HepG2 (cell line): ENCODE data around the gene SSNA1. TPM values are rescaled to one million over a fixed set of nuclear protein-coding genes. Genes with fewer than 3 reads are reported as not detected.

ENCODE experiments used
- NR3C1 ChIP-seq: sonication (generic); formaldehyde crosslinking; IDR thresholded peaks from 2 replicates; pipeline ENCODE4 v1.4.0; 2020; ENCODE audit warnings: missing genetic modification reagents
- REPIN1 ChIP-seq: sonication (generic); formaldehyde crosslinking; IDR thresholded peaks from 2 replicates; pipeline ENCODE4 v1.8.0; 2022; ENCODE audit warnings: missing genetic modification reagents, low read depth, mild to moderate bottlenecking, borderline replicate concordance
- TBX2 ChIP-seq: sonication (generic); formaldehyde crosslinking; IDR thresholded peaks from 2 replicates; pipeline ENCODE4 v1.5.0; 2020; ENCODE audit warnings: missing genetic modification reagents, mild to moderate bottlenecking, borderline replicate concordance
- TCF7 ChIP-seq: sonication (generic); IDR thresholded peaks from 2 replicates; pipeline ENCODE4 v1.6.1; 2016; ENCODE audit warnings: antibody characterized with exemption, low read depth
- ZNF256 ChIP-seq: sonication (generic); formaldehyde crosslinking; conservative IDR thresholded peaks from 2 replicates; pipeline ENCODE4 v1.4.0; 2020; ENCODE audit warnings: missing genetic modification reagents
- ZNF577 ChIP-seq: sonication (generic); formaldehyde crosslinking; IDR thresholded peaks from 2 replicates; pipeline ENCODE4 v1.4.0; 2020; ENCODE audit warnings: mild to moderate bottlenecking, low read depth, missing genetic modification reagents, borderline replicate concordance
- ZNF678 ChIP-seq: sonication (generic); formaldehyde crosslinking; IDR thresholded peaks from 2 replicates; pipeline ENCODE4 v1.4.0; 2020; ENCODE audit warnings: mild to moderate bottlenecking, missing genetic modification reagents
- ZNF850 ChIP-seq: sonication (generic); formaldehyde crosslinking; conservative IDR thresholded peaks from 2 replicates; pipeline ENCODE4 v1.9.0; 2021; ENCODE audit warnings: mild to moderate bottlenecking, missing genetic modification reagents
- polyA plus RNA-seq, 8 experiments: library from polyadenylated mRNA; depleted of rRNA in 3 of 8; stranded (reverse) in 7 of 8; unstranded in 1 of 8; fragments of >200 nt; fragmentation: Illumina TruSeq in 4 of 8; extraction: Trizol in 4 of 8; gene quantifications; 2 replicates each; pipeline versions ENCODE4 v1.2.1 to v1.2.3, GENCODE V29; 2011 to 2016; ENCODE audit warnings: low read depth in 4 of 8, missing spikeins in 1 of 8, mixed read lengths in 1 of 8; ENCODE audit not compliant: insufficient read depth in 1 of 8
- total RNA-seq, 5 experiments: library from RNA; depleted of rRNA; stranded (reverse); fragments of >200 nt; fragmentation: Illumina TruSeq; extraction: Trizol; gene quantifications; 2 replicates each; pipeline ENCODE4 v1.2.3, GENCODE V29; 2016; ENCODE audit warnings: low read depth in 1 of 5
- TF ChIP-seq, protein P1 (sequence below): sonication (generic); formaldehyde crosslinking; IDR thresholded peaks from 2 replicates; pipeline ENCODE4 v1.4.0; 2020; ENCODE audit warnings: missing genetic modification reagents, borderline replicate concordance
- TF ChIP-seq, protein P2 (sequence below): sonication (generic); formaldehyde crosslinking; IDR thresholded peaks from 2 replicates; pipeline ENCODE4 v1.8.1; 2023; ENCODE audit warnings: mild to moderate bottlenecking, missing genetic modification reagents
- TF ChIP-seq, protein P3 (sequence below): IDR thresholded peaks from 2 replicates; pipeline ENCODE4 v1.6.1; 2018; ENCODE audit warnings: missing genetic modification reagents, mild to moderate bottlenecking, missing compliant biosample characterization
- TF ChIP-seq, protein P4 (sequence below): sonication (generic); formaldehyde crosslinking; IDR thresholded peaks from one replicate; pipeline ENCODE4 v1.5.1; 2020; ENCODE audit warnings: mild to moderate bottlenecking, missing genetic modification reagents; ENCODE audit errors: not compliant biosample characterization

SSNA1 gene
- total and polyA plus RNA-seq, 2 of the 13 experiments (the other 11 are each of a cell fraction or from before 2014, with no cell fraction given): 35.9 to 49.4 TPM

DNA sequence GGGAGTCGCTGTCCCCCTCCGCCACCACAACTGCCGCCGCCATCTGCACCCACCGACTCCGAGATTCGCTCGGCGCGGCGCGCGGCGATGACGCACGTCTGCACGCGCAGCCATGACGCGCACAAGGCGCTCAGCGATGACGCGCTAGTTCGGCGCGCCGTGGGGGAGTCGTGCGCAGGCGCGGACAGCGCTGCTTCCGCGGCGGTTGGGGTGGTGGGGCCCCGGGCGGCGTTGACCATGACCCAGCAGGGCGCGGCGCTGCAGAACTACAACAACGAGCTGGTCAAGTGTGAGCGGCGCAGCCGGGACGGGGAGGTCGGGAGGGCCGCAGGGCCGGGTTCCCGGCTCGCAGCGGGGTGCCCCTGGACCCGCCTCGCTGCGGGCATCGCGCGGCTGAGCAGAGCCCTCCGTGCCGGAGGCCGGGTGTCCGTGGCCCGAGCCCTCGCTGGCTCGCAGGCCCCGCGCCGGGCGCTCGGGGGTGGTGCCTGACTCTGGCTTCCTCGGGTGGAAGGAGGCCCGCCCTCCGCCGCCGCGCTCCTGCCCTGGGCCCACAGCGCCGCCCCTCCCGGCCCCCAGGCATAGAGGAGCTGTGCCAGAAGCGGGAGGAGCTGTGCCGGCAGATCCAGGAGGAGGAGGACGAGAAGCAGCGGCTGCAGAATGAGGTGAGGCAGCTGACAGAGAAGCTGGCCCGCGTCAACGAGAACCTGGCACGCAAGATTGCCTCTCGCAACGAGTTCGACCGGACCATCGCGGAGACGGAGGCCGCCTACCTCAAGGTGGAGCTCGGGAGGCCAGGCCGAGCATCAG is at the start of gene SSNA1, which contains the start of gene ANAPC2 (continued):
- TF ChIP-seq ZNF678 (CRISPR knock-in tag): no peak
- TF ChIP-seq ZNF850 (CRISPR knock-in tag): no peak
- TF ChIP-seq, protein P1, sequence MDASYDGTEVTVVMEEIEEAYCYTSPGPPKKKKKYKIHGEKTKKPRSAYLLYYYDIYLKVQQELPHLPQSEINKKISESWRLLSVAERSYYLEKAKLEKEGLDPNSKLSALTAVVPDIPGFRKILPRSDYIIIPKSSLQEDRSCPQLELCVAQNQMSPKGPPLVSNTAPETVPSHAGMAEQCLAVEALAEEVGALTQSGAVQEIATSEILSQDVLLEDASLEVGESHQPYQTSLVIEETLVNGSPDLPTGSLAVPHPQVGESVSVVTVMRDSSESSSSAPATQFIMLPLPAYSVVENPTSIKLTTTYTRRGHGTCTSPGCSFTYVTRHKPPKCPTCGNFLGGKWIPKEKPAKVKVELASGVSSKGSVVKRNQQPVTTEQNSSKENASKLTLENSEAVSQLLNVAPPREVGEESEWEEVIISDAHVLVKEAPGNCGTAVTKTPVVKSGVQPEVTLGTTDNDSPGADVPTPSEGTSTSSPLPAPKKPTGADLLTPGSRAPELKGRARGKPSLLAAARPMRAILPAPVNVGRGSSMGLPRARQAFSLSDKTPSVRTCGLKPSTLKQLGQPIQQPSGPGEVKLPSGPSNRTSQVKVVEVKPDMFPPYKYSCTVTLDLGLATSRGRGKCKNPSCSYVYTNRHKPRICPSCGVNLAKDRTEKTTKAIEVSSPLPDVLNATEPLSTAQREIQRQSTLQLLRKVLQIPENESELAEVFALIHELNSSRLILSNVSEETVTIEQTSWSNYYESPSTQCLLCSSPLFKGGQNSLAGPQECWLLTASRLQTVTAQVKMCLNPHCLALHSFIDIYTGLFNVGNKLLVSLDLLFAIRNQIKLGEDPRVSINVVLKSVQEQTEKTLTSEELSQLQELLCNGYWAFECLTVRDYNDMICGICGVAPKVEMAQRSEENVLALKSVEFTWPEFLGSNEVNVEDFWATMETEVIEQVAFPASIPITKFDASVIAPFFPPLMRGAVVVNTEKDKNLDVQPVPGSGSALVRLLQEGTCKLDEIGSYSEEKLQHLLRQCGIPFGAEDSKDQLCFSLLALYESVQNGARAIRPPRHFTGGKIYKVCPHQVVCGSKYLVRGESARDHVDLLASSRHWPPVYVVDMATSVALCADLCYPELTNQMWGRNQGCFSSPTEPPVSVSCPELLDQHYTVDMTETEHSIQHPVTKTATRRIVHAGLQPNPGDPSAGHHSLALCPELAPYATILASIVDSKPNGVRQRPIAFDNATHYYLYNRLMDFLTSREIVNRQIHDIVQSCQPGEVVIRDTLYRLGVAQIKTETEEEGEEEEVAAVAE (CRISPR knock-in tag): no peak; the same call in 1 of the 2 replicates
- TF ChIP-seq NR3C1 (CRISPR knock-in tag): no peak
- TF ChIP-seq TCF7: no peak
- peak; percentile 84; the same call in 1 of the 2 replicates for TF ChIP-seq TBX2 (CRISPR knock-in tag)
- TF ChIP-seq, protein P2, sequence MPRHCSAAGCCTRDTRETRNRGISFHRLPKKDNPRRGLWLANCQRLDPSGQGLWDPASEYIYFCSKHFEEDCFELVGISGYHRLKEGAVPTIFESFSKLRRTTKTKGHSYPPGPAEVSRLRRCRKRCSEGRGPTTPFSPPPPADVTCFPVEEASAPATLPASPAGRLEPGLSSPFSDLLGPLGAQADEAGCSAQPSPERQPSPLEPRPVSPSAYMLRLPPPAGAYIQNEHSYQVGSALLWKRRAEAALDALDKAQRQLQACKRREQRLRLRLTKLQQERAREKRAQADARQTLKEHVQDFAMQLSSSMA (CRISPR knock-in tag): no peak
- TF ChIP-seq ZNF577 (CRISPR knock-in tag): no peak
- TF ChIP-seq, protein P3, sequence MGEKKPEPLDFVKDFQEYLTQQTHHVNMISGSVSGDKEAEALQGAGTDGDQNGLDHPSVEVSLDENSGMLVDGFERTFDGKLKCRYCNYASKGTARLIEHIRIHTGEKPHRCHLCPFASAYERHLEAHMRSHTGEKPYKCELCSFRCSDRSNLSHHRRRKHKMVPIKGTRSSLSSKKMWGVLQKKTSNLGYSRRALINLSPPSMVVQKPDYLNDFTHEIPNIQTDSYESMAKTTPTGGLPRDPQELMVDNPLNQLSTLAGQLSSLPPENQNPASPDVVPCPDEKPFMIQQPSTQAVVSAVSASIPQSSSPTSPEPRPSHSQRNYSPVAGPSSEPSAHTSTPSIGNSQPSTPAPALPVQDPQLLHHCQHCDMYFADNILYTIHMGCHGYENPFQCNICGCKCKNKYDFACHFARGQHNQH (CRISPR knock-in tag): peak; percentile 71
- TF ChIP-seq ZNF256 (CRISPR knock-in tag): peak; percentile 53; the same call in 1 of the 2 replicates
- TF ChIP-seq, protein P4, sequence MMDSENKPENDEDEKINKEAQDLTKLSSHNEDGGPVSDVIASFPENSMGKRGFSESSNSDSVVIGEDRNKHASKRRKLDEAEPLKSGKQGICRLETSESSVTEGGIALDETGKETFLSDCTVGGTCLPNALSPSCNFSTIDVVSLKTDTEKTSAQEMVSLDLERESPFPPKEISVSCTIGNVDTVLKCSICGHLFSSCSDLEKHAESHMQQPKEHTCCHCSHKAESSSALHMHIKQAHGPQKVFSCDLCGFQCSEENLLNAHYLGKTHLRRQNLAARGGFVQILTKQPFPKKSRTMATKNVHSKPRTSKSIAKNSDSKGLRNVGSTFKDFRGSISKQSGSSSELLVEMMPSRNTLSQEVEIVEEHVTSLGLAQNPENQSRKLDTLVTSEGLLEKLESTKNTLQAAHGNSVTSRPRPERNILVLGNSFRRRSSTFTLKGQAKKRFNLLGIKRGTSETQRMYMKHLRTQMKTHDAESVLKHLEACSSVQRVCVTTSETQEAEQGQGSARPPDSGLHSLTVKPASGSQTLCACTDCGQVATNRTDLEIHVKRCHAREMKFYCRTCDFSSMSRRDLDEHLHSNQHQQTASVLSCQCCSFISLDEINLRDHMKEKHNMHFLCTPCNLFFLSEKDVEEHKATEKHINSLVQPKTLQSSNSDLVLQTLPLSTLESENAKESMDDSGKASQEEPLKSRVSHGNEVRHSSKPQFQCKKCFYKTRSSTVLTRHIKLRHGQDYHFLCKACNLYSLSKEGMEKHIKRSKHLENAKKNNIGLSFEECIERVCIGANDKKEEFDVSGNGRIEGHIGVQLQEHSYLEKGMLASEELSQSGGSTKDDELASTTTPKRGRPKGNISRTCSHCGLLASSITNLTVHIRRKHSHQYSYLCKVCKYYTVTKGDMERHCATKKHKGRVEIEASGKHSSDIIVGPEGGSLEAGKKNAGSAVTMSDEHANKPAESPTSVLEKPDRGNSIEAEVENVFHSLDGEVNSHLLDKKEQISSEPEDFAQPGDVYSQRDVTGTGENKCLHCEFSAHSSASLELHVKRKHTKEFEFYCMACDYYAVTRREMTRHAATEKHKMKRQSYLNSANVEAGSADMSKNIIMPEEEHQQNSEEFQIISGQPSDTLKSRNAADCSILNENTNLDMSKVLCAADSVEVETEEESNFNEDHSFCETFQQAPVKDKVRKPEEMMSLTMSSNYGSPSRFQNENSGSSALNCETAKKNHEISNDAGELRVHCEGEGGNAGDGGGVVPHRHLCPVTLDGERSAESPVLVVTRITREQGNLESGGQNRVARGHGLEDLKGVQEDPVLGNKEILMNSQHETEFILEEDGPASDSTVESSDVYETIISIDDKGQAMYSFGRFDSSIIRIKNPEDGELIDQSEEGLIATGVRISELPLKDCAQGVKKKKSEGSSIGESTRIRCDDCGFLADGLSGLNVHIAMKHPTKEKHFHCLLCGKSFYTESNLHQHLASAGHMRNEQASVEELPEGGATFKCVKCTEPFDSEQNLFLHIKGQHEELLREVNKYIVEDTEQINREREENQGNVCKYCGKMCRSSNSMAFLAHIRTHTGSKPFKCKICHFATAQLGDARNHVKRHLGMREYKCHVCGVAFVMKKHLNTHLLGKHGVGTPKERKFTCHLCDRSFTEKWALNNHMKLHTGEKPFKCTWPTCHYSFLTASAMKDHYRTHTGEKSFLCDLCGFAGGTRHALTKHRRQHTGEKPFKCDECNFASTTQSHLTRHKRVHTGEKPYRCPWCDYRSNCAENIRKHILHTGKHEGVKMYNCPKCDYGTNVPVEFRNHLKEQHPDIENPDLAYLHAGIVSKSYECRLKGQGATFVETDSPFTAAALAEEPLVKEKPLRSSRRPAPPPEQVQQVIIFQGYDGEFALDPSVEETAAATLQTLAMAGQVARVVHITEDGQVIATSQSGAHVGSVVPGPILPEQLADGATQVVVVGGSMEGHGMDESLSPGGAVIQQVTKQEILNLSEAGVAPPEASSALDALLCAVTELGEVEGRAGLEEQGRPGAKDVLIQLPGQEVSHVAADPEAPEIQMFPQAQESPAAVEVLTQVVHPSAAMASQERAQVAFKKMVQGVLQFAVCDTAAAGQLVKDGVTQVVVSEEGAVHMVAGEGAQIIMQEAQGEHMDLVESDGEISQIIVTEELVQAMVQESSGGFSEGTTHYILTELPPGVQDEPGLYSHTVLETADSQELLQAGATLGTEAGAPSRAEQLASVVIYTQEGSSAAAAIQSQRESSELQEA (CRISPR knock-in tag): no peak
- TF ChIP-seq REPIN1 (CRISPR knock-in tag): peak; percentile 95
